Mesendoderm (in vitro differentiated cells): ENCODE measurements around the gene JPH3.
"Not testable (repeated sequence)": the region's sequence is repeated elsewhere in the genome, so short reads cannot be mapped to it uniquely, and the experiment has no call there.

ENCODE experiments used
- DNase-seq: peaks from one replicate; pipeline ENCODE4 v3.0.0; 2013
- H2AK5ac ChIP-seq: 2 replicates; pipeline ENCODE4 v1.6.1; 2013; ENCODE audit warnings: low read length, inconsistent platforms
- H2BK120ac ChIP-seq: 2 replicates; pipeline ENCODE4 v1.6.1; 2013; ENCODE audit warnings: low read depth, mild to moderate bottlenecking, low read length, moderate library complexity, mixed read lengths
- H2BK15ac ChIP-seq: replicated peaks from 2 replicates; pipeline ENCODE4 v1.6.1; 2013; ENCODE audit warnings: low read depth, mild to moderate bottlenecking, moderate library complexity
- H2BK5ac ChIP-seq: 2 replicates; pipeline ENCODE4 v1.6.1; 2013; ENCODE audit warnings: low read length, inconsistent platforms
- H3K18ac ChIP-seq: 2 replicates; pipeline ENCODE4 v1.6.1; 2013; ENCODE audit warnings: mild to moderate bottlenecking, low read length, mixed read lengths
- H3K23ac ChIP-seq: one replicate; pipeline ENCODE4 v1.6.1; 2013; ENCODE audit warnings: low read length
- H3K27ac ChIP-seq: 2 replicates; pipeline ENCODE4 v1.5.1; 2013; ENCODE audit warnings: low read depth, mild to moderate bottlenecking, inconsistent platforms, low read length, moderate library complexity
- H3K27me3 ChIP-seq: 2 replicates; pipeline ENCODE4 v1.6.1; 2013; ENCODE audit warnings: low read length, control low read depth, mild to moderate bottlenecking, inconsistent platforms; ENCODE audit not compliant: insufficient read depth, poor library complexity
- H3K36me3 ChIP-seq: 2 replicates; pipeline ENCODE4 v1.6.1; 2013; ENCODE audit warnings: low read length, inconsistent platforms; ENCODE audit not compliant: control insufficient read depth, insufficient read depth
- H3K4ac ChIP-seq: one replicate; pipeline ENCODE4 v1.6.1; 2013; ENCODE audit warnings: low read depth, mild to moderate bottlenecking, low read length, moderate library complexity
- H3K4me1 ChIP-seq: 2 replicates; pipeline ENCODE4 v1.6.1; 2013; ENCODE audit warnings: low read depth, low read length, inconsistent platforms; ENCODE audit not compliant: control insufficient read depth
- H3K4me2 ChIP-seq: 2 replicates; pipeline ENCODE4 v1.6.1; 2013; ENCODE audit warnings: low read length
- H3K4me3 ChIP-seq: 2 replicates; pipeline ENCODE4 v1.5.1; 2013; ENCODE audit warnings: mild to moderate bottlenecking, low read length
- H3K56ac ChIP-seq: one replicate; pipeline ENCODE4 v1.6.1; 2013; ENCODE audit warnings: low read length
- H3K79me1 ChIP-seq: 2 replicates; pipeline ENCODE4 v1.6.1; 2013; ENCODE audit warnings: low read length, inconsistent platforms
- H3K79me2 ChIP-seq: 2 replicates; pipeline ENCODE4 v1.6.1; 2013; ENCODE audit warnings: mild to moderate bottlenecking, low read length; ENCODE audit not compliant: control insufficient read depth, insufficient read depth
- H3K9ac ChIP-seq: 2 replicates; pipeline ENCODE4 v1.6.1; 2013; ENCODE audit warnings: low read length, inconsistent platforms
- H4K5ac ChIP-seq: one replicate; pipeline ENCODE4 v1.6.1; 2013; ENCODE audit warnings: low read length
- H4K8ac ChIP-seq: one replicate; pipeline ENCODE4 v1.6.1; 2013; ENCODE audit warnings: low read depth, mild to moderate bottlenecking, control low read depth, low read length, moderate library complexity
- WGBS: extraction: QIAGEN DNeasy Blood & Tissue Kit; methylation state at CpG from one replicate; pipeline ENCODE4 v1.1.7; 2013; ENCODE audit warnings: low lambda C conversion rate, missing lambda C conversion rate; ENCODE audit not compliant: insufficient coverage; ENCODE audit errors: extremely low coverage; 5-methylcytosine and 5-hydroxymethylcytosine counted together

JPH3 gene

DNA sequence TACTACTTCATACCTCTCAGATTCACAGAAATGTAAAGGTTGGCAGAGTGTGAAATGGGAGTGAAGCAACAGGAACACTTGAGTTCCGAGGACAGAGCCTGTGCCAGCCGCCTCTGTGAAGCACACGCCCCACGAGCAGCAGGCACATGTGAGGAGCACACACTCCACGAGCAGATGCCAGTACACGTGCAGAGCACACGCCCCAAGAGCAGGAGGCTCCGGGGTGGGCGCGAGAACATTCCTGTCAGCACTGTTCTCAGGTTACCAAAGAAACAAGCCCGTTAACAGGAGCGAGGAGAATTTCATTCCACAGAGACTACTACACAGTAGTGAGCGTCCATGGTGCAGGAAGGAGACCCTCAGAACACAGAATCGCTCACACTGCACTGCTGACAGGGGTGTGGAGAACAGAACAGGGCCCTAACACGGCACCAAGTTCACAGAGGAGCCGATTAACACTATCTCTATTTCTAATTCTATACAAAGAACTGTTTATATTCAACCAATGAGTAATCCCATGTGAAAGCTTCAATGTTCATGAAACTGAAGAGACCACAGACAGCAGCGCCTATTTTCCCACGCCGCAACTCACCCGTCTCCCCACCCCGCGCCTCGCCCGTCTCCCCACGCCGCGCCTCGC lies 123.4 kb downstream of the JPH3 start:
- H3K23ac ChIP-seq, result no peak overlapping the region
- no peak overlapping the region for H3K4me3 ChIP-seq
- no peak overlapping the region for H3K18ac ChIP-seq
- H3K36me3 ChIP-seq, result peaks cover 6% of the 10 kb centered on the region
- no peaks in the 10 kb centered on the region for H3K4me1 ChIP-seq
- no peak overlapping the region for H3K4me2 ChIP-seq
- no peak overlapping the region for H2AK5ac ChIP-seq
- H4K5ac ChIP-seq, result no peak overlapping the region
- H3K27ac ChIP-seq, result no peak overlapping the region
- no peak overlapping the region for H3K9ac ChIP-seq
- no peak overlapping the region for H2BK120ac ChIP-seq
- H3K79me1 ChIP-seq, result peaks cover 2% of the 10 kb centered on the region
- no peak overlapping the region for H2BK15ac ChIP-seq
- H3K4ac ChIP-seq, result no peak overlapping the region
- no peak overlapping the region for H2BK5ac ChIP-seq
- H3K27me3 ChIP-seq, result no peaks in the 10 kb centered on the region
- H3K79me2 ChIP-seq, result no peaks in the 10 kb centered on the region
- H4K8ac ChIP-seq, result no peak overlapping the region
- DNase-seq, result peak; percentile 10
- H3K56ac ChIP-seq, result no peak overlapping the region
- no CpG with 5 or more reads among the region's 28 CpGs for WGBS

DNA sequence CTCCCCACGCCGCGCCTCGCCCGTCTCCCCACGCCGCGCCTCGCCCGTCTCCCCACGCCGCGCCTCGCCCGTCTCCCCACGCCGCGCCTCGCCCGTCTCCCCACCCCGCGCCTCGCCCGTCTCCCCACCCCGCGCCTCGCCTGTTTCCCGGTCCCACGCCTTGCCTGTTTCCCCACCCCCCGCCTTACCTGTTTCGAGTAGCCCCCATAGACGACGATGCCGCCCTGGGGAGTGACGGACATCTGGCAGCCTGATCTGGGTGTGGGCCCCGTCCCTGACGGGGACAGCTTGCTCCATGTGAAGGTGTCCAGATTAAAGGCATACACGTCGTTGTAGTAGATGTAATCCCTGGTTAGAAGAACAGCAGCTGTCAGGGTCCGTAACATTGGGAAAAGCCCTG lies 124.3 kb downstream of the JPH3 start:
- H3K4ac ChIP-seq, H3K4me3 ChIP-seq, H3K79me2 ChIP-seq, H3K9ac ChIP-seq, H3K79me1 ChIP-seq, H3K23ac ChIP-seq, H3K27ac ChIP-seq, H3K36me3 ChIP-seq, H2BK120ac ChIP-seq, H2AK5ac ChIP-seq, H3K27me3 ChIP-seq, H3K56ac ChIP-seq, H4K8ac ChIP-seq, H2BK5ac ChIP-seq, H3K4me1 ChIP-seq, H2BK15ac ChIP-seq, H4K5ac ChIP-seq, H3K18ac ChIP-seq, DNase-seq, H3K4me2 ChIP-seq: not testable (repeated sequence)
- no CpG with 5 or more reads among the region's 40 CpGs for WGBS

DNA sequence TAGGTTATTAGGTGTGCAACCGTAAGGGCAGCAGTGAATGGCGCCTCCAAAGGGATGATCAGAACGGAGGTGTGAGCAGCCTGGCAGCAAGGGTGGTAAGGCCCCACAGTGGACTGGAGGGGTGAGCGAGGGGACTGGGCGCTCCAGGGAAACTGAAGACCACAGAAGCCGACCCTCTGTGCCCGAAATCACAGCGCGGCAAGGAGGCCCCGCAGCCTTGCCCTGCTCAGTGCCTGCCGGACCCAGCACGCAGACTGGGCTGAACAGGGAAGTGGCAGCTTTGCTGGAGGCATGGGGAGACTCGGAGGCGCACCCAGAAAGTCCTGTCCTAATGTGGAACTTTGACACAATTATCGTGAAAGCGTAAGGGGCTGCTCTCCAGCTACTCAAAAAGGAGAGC lies 125.0 kb downstream of the JPH3 start:
- peaks cover 4% of the 10 kb centered on the region for H3K79me2 ChIP-seq
- H3K27me3 ChIP-seq, result no peaks in the 10 kb centered on the region
- no peak overlapping the region for H2BK15ac ChIP-seq
- H3K36me3 ChIP-seq, result peaks cover 4% of the 10 kb centered on the region
- no peak overlapping the region for H3K23ac ChIP-seq
- H2BK120ac ChIP-seq, result no peak overlapping the region
- no peak overlapping the region for H3K4ac ChIP-seq
- H3K4me2 ChIP-seq, result no peak overlapping the region
- H2AK5ac ChIP-seq, result no peak overlapping the region
- H4K5ac ChIP-seq, result no peak overlapping the region
- H3K18ac ChIP-seq, result no peak overlapping the region
- no CpG with 5 or more reads among the region's 16 CpGs for WGBS
- no peaks in the 10 kb centered on the region for H3K4me1 ChIP-seq
- H3K4me3 ChIP-seq, result no peak overlapping the region
- no peak overlapping the region for H4K8ac ChIP-seq
- no peak overlapping the region for H3K9ac ChIP-seq
- H3K79me1 ChIP-seq, result peaks cover 6% of the 10 kb centered on the region
- DNase-seq, result no peak
- no peak overlapping the region for H3K27ac ChIP-seq
- H3K56ac ChIP-seq, result no peak overlapping the region
- H2BK5ac ChIP-seq, result no peak overlapping the region

DNA sequence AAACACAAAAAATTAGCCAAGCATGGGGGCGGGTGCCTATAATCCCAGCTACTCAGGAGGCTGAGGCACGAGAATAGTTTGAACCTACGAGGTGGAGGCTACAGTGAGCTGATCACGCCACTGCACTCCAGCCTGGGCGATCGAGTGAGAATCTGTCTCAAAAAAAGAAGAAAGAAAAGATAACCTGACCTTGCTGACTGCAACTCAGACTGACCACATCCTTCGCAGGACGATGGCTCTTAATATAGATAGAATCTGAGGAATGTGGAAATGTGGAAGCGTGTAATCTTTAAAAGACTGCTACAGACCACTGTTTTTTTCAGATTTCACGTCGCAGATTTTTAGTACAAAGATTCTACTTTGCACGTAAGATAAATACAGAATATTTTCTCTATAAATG lies 125.7 kb downstream of the JPH3 start:
- no peaks in the 10 kb centered on the region for H3K4me1 ChIP-seq
- H3K79me2 ChIP-seq, result peaks cover 4% of the 10 kb centered on the region
- H3K56ac ChIP-seq, result no peak overlapping the region
- no peak overlapping the region for H2BK120ac ChIP-seq
- no peak overlapping the region for H3K4me2 ChIP-seq
- H3K23ac ChIP-seq, result no peak overlapping the region
- H3K79me1 ChIP-seq, result peaks cover 6% of the 10 kb centered on the region
- no peak overlapping the region for H2AK5ac ChIP-seq
- no peak overlapping the region for H3K4ac ChIP-seq
- no peak overlapping the region for H3K9ac ChIP-seq
- H2BK15ac ChIP-seq, result no peak overlapping the region
- H4K8ac ChIP-seq, result no peak overlapping the region
- no peak overlapping the region for H3K18ac ChIP-seq
- no peaks in the 10 kb centered on the region for H3K27me3 ChIP-seq
- peaks cover 2% of the 10 kb centered on the region for H3K36me3 ChIP-seq
- WGBS, result no CpG with 5 or more reads among the region's 12 CpGs
- DNase-seq, result no peak
- H3K27ac ChIP-seq, result no peak overlapping the region
- no peak overlapping the region for H3K4me3 ChIP-seq
- no peak overlapping the region for H4K5ac ChIP-seq
- H2BK5ac ChIP-seq, result no peak overlapping the region

DNA sequence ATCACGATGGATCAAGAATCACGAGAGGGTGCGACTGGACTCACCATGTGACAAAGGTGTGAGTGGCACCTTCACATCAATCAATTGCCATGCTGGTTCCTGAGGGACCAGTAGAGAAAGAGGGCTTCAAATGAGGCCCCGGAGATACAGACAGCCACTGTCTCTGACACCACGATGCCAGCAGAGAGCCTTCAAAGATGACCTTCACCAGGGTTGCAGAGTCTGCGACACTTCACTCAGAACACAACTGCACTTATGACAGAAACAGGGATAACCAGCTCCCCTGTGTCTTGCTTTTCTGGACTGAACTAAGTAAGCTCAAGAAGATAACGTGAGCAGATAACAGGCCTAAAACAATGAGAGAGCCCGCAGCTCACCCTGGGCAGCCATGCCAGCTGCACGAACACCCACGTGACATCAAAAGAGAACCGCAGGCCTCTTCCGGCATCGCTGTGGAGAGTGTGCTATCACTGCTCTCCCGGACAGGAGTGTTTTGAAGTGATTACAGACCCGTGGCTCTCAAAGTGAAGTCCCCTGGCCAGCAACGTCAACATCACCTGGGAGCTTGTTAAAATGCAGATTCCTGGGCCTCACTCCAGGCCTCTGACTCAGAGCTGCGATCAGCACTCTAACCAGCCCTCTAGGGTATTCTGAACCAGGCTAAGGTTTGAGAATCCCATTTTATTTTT lies 127.1 kb downstream of the JPH3 start:
- H2BK5ac ChIP-seq, result no peak overlapping the region
- no peak overlapping the region for H4K5ac ChIP-seq
- WGBS, result no CpG with 5 or more reads among the region's 17 CpGs
- H4K8ac ChIP-seq, result no peak overlapping the region
- H3K18ac ChIP-seq, result no peak overlapping the region
- H3K23ac ChIP-seq, result no peak overlapping the region
- H2BK15ac ChIP-seq, result no peak overlapping the region
- H3K4me1 ChIP-seq, result no peaks in the 10 kb centered on the region
- H3K36me3 ChIP-seq, result peaks cover 2% of the 10 kb centered on the region
- DNase-seq, result no peak
- no peak overlapping the region for H2BK120ac ChIP-seq
- no peak overlapping the region for H3K56ac ChIP-seq
- H3K27me3 ChIP-seq, result no peaks in the 10 kb centered on the region
- H3K4me3 ChIP-seq, result no peak overlapping the region
- no peak overlapping the region for H3K4me2 ChIP-seq
- no peak overlapping the region for H2AK5ac ChIP-seq
- no peak overlapping the region for H3K27ac ChIP-seq
- no peak overlapping the region for H3K4ac ChIP-seq
- H3K79me2 ChIP-seq, result peaks cover 4% of the 10 kb centered on the region
- H3K79me1 ChIP-seq, result peaks cover 9% of the 10 kb centered on the region
- H3K9ac ChIP-seq, result no peak overlapping the region

DNA sequence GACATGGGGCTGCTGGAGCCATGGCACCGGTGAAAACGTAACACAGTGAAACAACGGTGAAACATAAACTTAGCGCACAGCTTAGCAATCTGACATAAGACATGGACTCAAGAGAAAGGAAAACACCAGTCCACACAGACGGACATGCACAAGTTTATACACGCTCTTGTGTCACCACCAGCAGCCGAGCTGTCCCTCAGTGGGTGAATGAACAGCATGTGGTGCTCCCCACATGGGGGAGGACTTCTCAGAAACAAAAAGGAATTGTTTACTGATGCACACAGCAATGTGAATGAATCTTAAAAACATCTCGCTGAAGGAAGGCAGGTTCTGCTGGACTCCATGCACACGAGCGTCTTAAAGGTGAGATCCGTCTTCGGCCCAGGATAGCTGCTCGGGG lies 129.3 kb downstream of the JPH3 start:
- Histone ChIP-seq H3K9ac (no peak overlapping the region), H4K8ac (no peak overlapping the region), H2BK120ac (no peak overlapping the region), H2BK5ac (no peak overlapping the region), H3K27ac (no peak overlapping the region), H3K79me2 (peaks cover 11% of the 10 kb centered on the region), H3K4ac (no peak overlapping the region), H3K27me3 (no peaks in the 10 kb centered on the region), H3K36me3 (peaks cover 2% of the 10 kb centered on the region), H3K79me1 (peaks cover 14% of the 10 kb centered on the region), H3K23ac (no peak overlapping the region), H3K18ac (no peak overlapping the region), H2BK15ac (no peak overlapping the region), H2AK5ac (no peak overlapping the region), H3K4me3 (no peak overlapping the region), H3K4me2 (no peak overlapping the region), H3K56ac (no peak overlapping the region), H4K5ac (no peak overlapping the region), H3K4me1 (no peaks in the 10 kb centered on the region)
- no CpG with 5 or more reads among the region's 13 CpGs for WGBS
- DNase-seq, result no peak
